ENCODE data around the gene NDFIP1. TPM values are rescaled to one million over a fixed set of nuclear protein-coding genes. Genes with fewer than 3 reads are reported as not detected.

The NDFIP1 gene
- total RNA-seq, 1 experiment from 2014 or later: 26.6 TPM

- Histone ChIP-seq H3K23me2 (ENCODE audit: insufficient read length, low read depth, low read length, poor library complexity, severe bottlenecking) (no peaks in the 10 kb centered on the region), H4K5ac (ENCODE audit: insufficient read length, low read depth, low read length) (no peak overlapping the region), H3K14ac (ENCODE audit: insufficient read depth, low read length) (0 out of 2 replicates have a peak overlapping the region, but pooled peaks have one; percentile 51), H3K9ac (ENCODE audit: extremely low read depth, insufficient read length, low read length) (no peak overlapping the region), H4K8ac (replicated peaks; ENCODE audit: insufficient read length, low read depth, low read length) (no peak overlapping the region), H2BK5ac (ENCODE audit: insufficient read length, low read length) (no peak overlapping the region), H3K27me3 (ENCODE audit: insufficient read depth, low read length) (no peaks in the 10 kb centered on the region), H3K27ac (ENCODE audit: insufficient read length, low read depth, low read length) (no peak overlapping the region), H4K20me1 (ENCODE audit: control insufficient read depth, insufficient read depth, insufficient read length) (no peaks in the 10 kb centered on the region), H4K91ac (ENCODE audit: insufficient read length, low read depth, low read length) (no peak overlapping the region), H2BK20ac (ENCODE audit: low read depth, low read length, poor library complexity, severe bottlenecking) (no peak overlapping the region), H3K4me1 (ENCODE audit: insufficient read depth, low read length) (peaks cover 8% of the 10 kb centered on the region; the same call in 1 of the 2 replicates), H3K79me2 (ENCODE audit: insufficient read depth, low read length) (no peaks in the 10 kb centered on the region; the same call in 1 of the 2 replicates), H3K79me1 (ENCODE audit: insufficient read depth, low read depth, low read length, poor library complexity, severe bottlenecking) (no peaks in the 10 kb centered on the region), H2BK12ac (ENCODE audit: insufficient read length, low read depth, low read length) (peak overlapping the region; percentile 55), H3K4me2 (ENCODE audit: insufficient read depth, insufficient read length, low read length) (no peak overlapping the region), H3K18ac (ENCODE audit: insufficient read length, low read depth, low read length) (no peak overlapping the region), H2BK120ac (ENCODE audit: low read depth, low read length, poor library complexity, severe bottlenecking) (peak overlapping the region; percentile 77), H3T11ph (ENCODE audit: low read length) (no peak overlapping the region), H3K4ac (ENCODE audit: low read depth, low read length) (no peak overlapping the region), H3K56ac (ENCODE audit: insufficient read length, low read depth, low read length) (no peak overlapping the region), H2AFZ (ENCODE audit: low read length) (no peak overlapping the region), H2BK15ac (ENCODE audit: low read depth, low read length) (no peak overlapping the region), H3K23ac (ENCODE audit: insufficient read length, low read depth, low read length) (no peak overlapping the region), H2AK5ac (ENCODE audit: insufficient read length, low read length) (no peak overlapping the region), H3K9me3 (ENCODE audit: control insufficient read depth, low read depth, low read length) (no peaks in the 10 kb centered on the region)
- Mint-ChIP-seq H3K36me3 (ENCODE audit: insufficient read depth in 1 of 3, low read depth in 3 of 3) (peaks cover 2 to 4% (median 4%) of the 10 kb centered on the region in 3 experiments; a peak in 4 of 7 replicates), H3K4me3 (no peak overlapping the region), H3K9me3 (peaks cover 0 to 3% of the 10 kb centered on the region in 2 experiments; a peak in 3 of 5 replicates), H3K4me1 (peaks cover 28 to 30% of the 10 kb centered on the region in 2 experiments), H3K27me3 (ENCODE audit: low read depth) (no peaks in the 10 kb centered on the region), H3K27ac (peak overlapping the region in 1 of 3 experiments; percentile 88; a peak in 1 of 7 replicates)
- no CpG with 5 or more reads among the region's 6 CpGs for WGBS (ENCODE audit: extremely low coverage, insufficient read length, low lambda C conversion rate)
- DNase-seq: no peak
- no peak for TF ChIP-seq CTCF (conservative IDR thresholded peaks at IDR 0.05)
Observed at GRCh38 chr5:142170254-142170953, 61.8 kb downstream of the NDFIP1 start.

Data from H9 (cell line).